HepG2 (cell line): ENCODE measurements around the gene AIF1. TPM values are rescaled to one million over a fixed set of nuclear protein-coding genes. Genes with fewer than 3 reads are reported as not detected.

Experiments used
- ARID4A ChIP-seq: sonication (generic); formaldehyde crosslinking; IDR thresholded peaks from 2 replicates; pipeline ENCODE4 v1.5.0; 2020; ENCODE audit warnings: mild to moderate bottlenecking, missing genetic modification reagents, borderline replicate concordance
- BRCA1 ChIP-seq: sonication (generic); formaldehyde crosslinking; IDR thresholded peaks from 2 replicates; pipeline ENCODE4 v1.4.0; 2020; ENCODE audit warnings: missing genetic modification reagents
- CREM ChIP-seq, 2 experiments: sonication (generic) in 1 of 2; formaldehyde crosslinking in 1 of 2; IDR thresholded peaks; 2 replicates each; pipeline versions ENCODE4 v1.4.0 to v1.6.1; 2016 to 2020; ENCODE audit warnings: antibody characterized with exemption in 1 of 2, mild to moderate bottlenecking in 1 of 2, missing genetic modification reagents in 1 of 2
- FOSL2 ChIP-seq: sonication (generic); formaldehyde crosslinking; IDR thresholded peaks from 2 replicates; pipeline ENCODE4 v1.4.0; 2020; ENCODE audit warnings: missing genetic modification reagents
- GRHL1 ChIP-seq: sonication (generic); formaldehyde crosslinking; conservative IDR thresholded peaks from 2 replicates; pipeline ENCODE4 v1.8.0; 2022; ENCODE audit warnings: missing genetic modification reagents
- MNT ChIP-seq: fragments of 450-650 bp; IDR thresholded peaks from 2 replicates; pipeline ENCODE4 v1.6.1; 2016
- MXI1 ChIP-seq: IDR thresholded peaks from 3 replicates; pipeline ENCODE4 v1.6.1; 2012; ENCODE audit warnings: low read depth, low read length, inconsistent platforms, borderline replicate concordance
- PHF5A ChIP-seq: IDR thresholded peaks from one replicate; pipeline ENCODE4 v1.6.1; 2018; ENCODE audit warnings: low read depth, missing genetic modification reagents; ENCODE audit not compliant: unreplicated experiment
- PHF8 ChIP-seq: sonication (generic); formaldehyde crosslinking; IDR thresholded peaks from 2 replicates; pipeline ENCODE4 v1.5.0; 2020; ENCODE audit warnings: missing genetic modification reagents
- PRDM15 ChIP-seq: sonication (generic); formaldehyde crosslinking; IDR thresholded peaks from 2 replicates; pipeline ENCODE4 v1.4.0; 2020; ENCODE audit warnings: missing genetic modification reagents
- RAD51 ChIP-seq: fragments of 450-650 bp; IDR thresholded peaks from 2 replicates; pipeline ENCODE4 v1.6.1; 2016; ENCODE audit warnings: borderline replicate concordance
- SYNCRIP ChIP-seq: fragments of 200-400 bp; formaldehyde crosslinking; IDR thresholded peaks from 2 replicates; pipeline ENCODE4 v1.6.1; 2018; ENCODE audit warnings: mild to moderate bottlenecking, low read depth, low read length; ENCODE audit not compliant: insufficient read depth
- ZBTB38 ChIP-seq: sonication (generic); formaldehyde crosslinking; IDR thresholded peaks from 2 replicates; pipeline ENCODE4 v1.5.1; 2020; ENCODE audit warnings: mild to moderate bottlenecking, missing genetic modification reagents
- ZNF160 ChIP-seq: sonication (generic); formaldehyde crosslinking; IDR thresholded peaks from 2 replicates; pipeline ENCODE4 v1.8.0; 2022; ENCODE audit warnings: mild to moderate bottlenecking, inconsistent platforms, missing genetic modification reagents
- ZNF382 ChIP-seq: sonication (generic); formaldehyde crosslinking; IDR thresholded peaks from 2 replicates; pipeline ENCODE4 v1.5.0; 2020; ENCODE audit warnings: missing genetic modification reagents, mild to moderate bottlenecking, borderline replicate concordance
- ZNF724P ChIP-seq: sonication (generic); formaldehyde crosslinking; IDR thresholded peaks from 2 replicates; pipeline ENCODE4 v1.8.0; 2022; ENCODE audit warnings: missing genetic modification reagents, borderline replicate concordance
- ZSCAN31 ChIP-seq: sonication (generic); formaldehyde crosslinking; IDR thresholded peaks from 2 replicates; pipeline ENCODE4 v1.5.0; 2020; ENCODE audit warnings: low read depth, mild to moderate bottlenecking, missing genetic modification reagents
- polyA plus RNA-seq, 8 experiments: library from polyadenylated mRNA; depleted of rRNA in 3 of 8; stranded (reverse) in 7 of 8; unstranded in 1 of 8; fragments of >200 nt; fragmentation: Illumina TruSeq in 4 of 8; extraction: Trizol in 4 of 8; gene quantifications; 2 replicates each; pipeline versions ENCODE4 v1.2.1 to v1.2.3, GENCODE V29; 2011 to 2016; ENCODE audit warnings: low read depth in 4 of 8, missing spikeins in 1 of 8, mixed read lengths in 1 of 8; ENCODE audit not compliant: insufficient read depth in 1 of 8
- total RNA-seq, 5 experiments: library from RNA; depleted of rRNA; stranded (reverse); fragments of >200 nt; fragmentation: Illumina TruSeq; extraction: Trizol; gene quantifications; 2 replicates each; pipeline ENCODE4 v1.2.3, GENCODE V29; 2016; ENCODE audit warnings: low read depth in 1 of 5

The AIF1 gene
- total and polyA plus RNA-seq, 2 of the 13 experiments (the other 11 are each of a cell fraction or from before 2014, with no cell fraction given) = 1.5 TPM; not detected in 1

GRCh38 chr6:31655349-31656237, 40.6 kb downstream of the AIF1 start, which contains the start of gene APOM (continued):
- TF ChIP-seq BRCA1 (CRISPR knock-in tag) (peak; percentile 91; the same call in 1 of the 2 replicates), MNT (peak; percentile 53; the same call in 1 of the 2 replicates), SYNCRIP (no peak), RAD51 (no peak), CREM (IDR thresholded peaks at IDR 0.05) (peak; percentile 88), CREM (CRISPR knock-in tag; IDR thresholded peaks at IDR 0.05) (no peak), PHF8 (peak; percentile 51), PHF5A (CRISPR knock-in tag) (peak; percentile 100), ZNF724P (CRISPR knock-in tag) (no peak), GRHL1 (no peak), PRDM15 (CRISPR knock-in tag) (peak; percentile 92), ZBTB38 (CRISPR knock-in tag) (peak; percentile 70), ZNF382 (CRISPR knock-in tag) (no peak), FOSL2 (CRISPR knock-in tag) (peak; percentile 83), ARID4A (CRISPR knock-in tag) (peak; percentile 89; the same call in 1 of the 2 replicates), ZNF160 (CRISPR knock-in tag) (peak; percentile 54; the same call in 1 of the 2 replicates), MXI1 (peak; percentile 83; the same call in 1 of the 3 replicates), ZSCAN31 (peak; percentile 97)
